Mesothelial cell of epicardium (in vitro differentiated cells): ENCODE measurements around the gene CLEC4G. TPM values are rescaled to one million over a fixed set of nuclear protein-coding genes. Genes with fewer than 3 reads are reported as not detected.
A peak's percentile ranks its signal among the peaks of the same experiment; 100 is the strongest.

ENCODE experiments used
- DNase-seq, 2 experiments: peaks; one replicate each; pipeline ENCODE4 v3.0.0; 2021; ENCODE audit warnings: low spot score in 2 of 2; ENCODE audit not compliant: unreplicated experiment in 2 of 2
- H3K27ac Mint-ChIP-seq: 2 replicates; pipeline ENCODE4 v1.8.0; 2021; ENCODE audit warnings: mixed read lengths
- H3K27me3 Mint-ChIP-seq: 2 replicates; pipeline ENCODE4 v1.8.0; 2021; ENCODE audit warnings: low read depth, mixed read lengths
- H3K36me3 Mint-ChIP-seq: 2 replicates; pipeline ENCODE4 v1.8.0; 2021; ENCODE audit warnings: mixed read lengths
- H3K4me1 Mint-ChIP-seq: 2 replicates; pipeline ENCODE4 v1.8.0; 2021; ENCODE audit warnings: mixed read lengths
- H3K4me3 Mint-ChIP-seq: 2 replicates; pipeline ENCODE4 v1.8.0; 2021; ENCODE audit warnings: mild to moderate bottlenecking, moderate library complexity, mixed read lengths
- H3K9me3 Mint-ChIP-seq: 2 replicates; pipeline ENCODE4 v1.8.0; 2021; ENCODE audit warnings: mixed read lengths
- total RNA-seq: library from RNA; stranded (reverse); gene quantifications from 3 replicates; pipeline ENCODE4 v1.2.1, GENCODE V29; 2021
- TF ChIP-seq, protein P1 (sequence below): fragments of 200-600 bp; sonication (generic); IDR thresholded peaks from one replicate; pipeline ENCODE4 v1.5.0; 2021; ENCODE audit warnings: antibody characterized with exemption; ENCODE audit not compliant: unreplicated experiment

CLEC4G gene
- not detected in 3 replicates for total RNA-seq

DNA sequence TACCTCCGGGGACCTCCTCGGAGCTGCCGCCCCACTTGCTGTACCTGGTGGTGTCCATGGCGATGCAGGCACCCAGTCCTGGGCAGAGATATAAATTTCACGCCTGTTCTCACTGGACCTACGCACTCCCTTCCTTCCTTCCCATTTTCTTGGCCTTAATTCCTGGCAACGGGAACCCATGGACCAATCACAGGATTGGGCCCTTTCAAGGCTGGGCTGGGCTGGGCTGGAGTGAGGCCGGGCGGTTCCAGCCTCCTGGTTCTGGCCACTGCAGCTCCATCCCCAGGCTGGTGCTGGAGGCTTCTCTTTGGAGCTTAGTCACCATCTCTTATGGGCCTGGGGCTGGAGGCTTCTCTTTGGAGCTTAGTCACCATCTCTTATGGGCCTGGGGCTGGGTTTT lies at the start of gene CLEC4G:
CLEC4G (minus strand) TSS at position 66 of the 400 bp plus-strand sequence; CDS start at position 58, 8 bp downstream.
- H3K4me3 Mint-ChIP-seq, result no peak within 1 kb of the TSS
- DNase-seq, result no peak
- H3K27ac Mint-ChIP-seq, result no peak within 1 kb of the TSS
- no peaks in the 10 kb centered on the region for H3K36me3 Mint-ChIP-seq
- no peaks in the 10 kb centered on the region for H3K9me3 Mint-ChIP-seq
- H3K4me1 Mint-ChIP-seq, result no peaks in the 10 kb centered on the region
- TF ChIP-seq, protein P1, sequence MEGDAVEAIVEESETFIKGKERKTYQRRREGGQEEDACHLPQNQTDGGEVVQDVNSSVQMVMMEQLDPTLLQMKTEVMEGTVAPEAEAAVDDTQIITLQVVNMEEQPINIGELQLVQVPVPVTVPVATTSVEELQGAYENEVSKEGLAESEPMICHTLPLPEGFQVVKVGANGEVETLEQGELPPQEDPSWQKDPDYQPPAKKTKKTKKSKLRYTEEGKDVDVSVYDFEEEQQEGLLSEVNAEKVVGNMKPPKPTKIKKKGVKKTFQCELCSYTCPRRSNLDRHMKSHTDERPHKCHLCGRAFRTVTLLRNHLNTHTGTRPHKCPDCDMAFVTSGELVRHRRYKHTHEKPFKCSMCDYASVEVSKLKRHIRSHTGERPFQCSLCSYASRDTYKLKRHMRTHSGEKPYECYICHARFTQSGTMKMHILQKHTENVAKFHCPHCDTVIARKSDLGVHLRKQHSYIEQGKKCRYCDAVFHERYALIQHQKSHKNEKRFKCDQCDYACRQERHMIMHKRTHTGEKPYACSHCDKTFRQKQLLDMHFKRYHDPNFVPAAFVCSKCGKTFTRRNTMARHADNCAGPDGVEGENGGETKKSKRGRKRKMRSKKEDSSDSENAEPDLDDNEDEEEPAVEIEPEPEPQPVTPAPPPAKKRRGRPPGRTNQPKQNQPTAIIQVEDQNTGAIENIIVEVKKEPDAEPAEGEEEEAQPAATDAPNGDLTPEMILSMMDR, result no peak
- peaks cover 87% of the 10 kb centered on the region for H3K27me3 Mint-ChIP-seq

DNA sequence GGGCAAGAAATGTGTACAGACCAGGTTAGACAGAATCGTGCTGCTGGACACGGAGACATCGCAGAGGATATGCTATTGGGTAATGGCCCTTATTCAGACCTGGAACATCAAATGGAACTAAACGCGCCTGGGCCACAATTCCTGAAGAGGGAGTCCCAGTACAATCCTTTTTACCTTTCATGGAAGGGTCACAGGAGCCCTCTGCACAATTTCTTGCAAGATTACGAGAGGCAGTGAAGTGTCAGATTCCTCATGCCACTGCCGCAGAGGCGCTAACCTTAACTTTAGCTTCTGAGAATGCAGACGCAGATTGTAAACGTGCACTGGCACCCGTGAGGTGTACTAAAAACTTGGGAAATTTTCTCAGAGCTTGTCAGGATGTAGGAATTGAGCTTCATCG lies 49.2 kb upstream of the CLEC4G start:
- Mint-ChIP-seq H3K9me3 (no peaks in the 10 kb centered on the region), H3K27me3 (no peaks in the 10 kb centered on the region), H3K36me3 (no peaks in the 10 kb centered on the region), H3K27ac (peak overlapping the region; percentile 22), H3K4me1 (peaks cover 16% of the 10 kb centered on the region), H3K4me3 (no peak overlapping the region)
- DNase-seq, result no peak
- TF ChIP-seq, protein P1, result no peak

- Mint-ChIP-seq H3K36me3 (no peaks in the 10 kb centered on the region), H3K27me3 (no peaks in the 10 kb centered on the region), H3K9me3 (no peaks in the 10 kb centered on the region), H3K4me1 (peaks cover 16% of the 10 kb centered on the region), H3K4me3 (no peak overlapping the region), H3K27ac (no peak overlapping the region)
- TF ChIP-seq, protein P1, result no peak
- no peak for DNase-seq
Measured at GRCh38 chr19:7779631-7780486, 47.9 kb upstream of the CLEC4G start.

DNA sequence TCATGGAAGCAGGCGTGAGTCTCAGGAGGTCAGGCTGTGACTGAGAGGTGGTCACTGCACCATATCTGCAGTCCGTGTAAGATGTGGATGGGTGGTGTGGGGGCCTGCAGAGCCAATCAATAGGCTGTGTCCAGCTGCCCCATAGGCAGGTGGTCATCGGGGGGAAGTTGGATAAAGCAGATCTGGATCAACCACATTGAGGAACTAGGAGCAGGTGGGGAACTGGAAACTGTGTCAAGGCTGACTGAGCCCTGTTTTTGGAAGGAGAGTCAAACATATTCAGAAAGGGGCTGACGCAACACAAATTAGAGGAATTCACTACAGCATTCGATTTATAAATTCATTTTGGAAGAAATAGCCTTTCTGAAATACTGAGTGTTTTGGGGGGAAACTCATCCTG lies 46.2 kb upstream of the CLEC4G start:
- no peaks in the 10 kb centered on the region for H3K36me3 Mint-ChIP-seq
- H3K27me3 Mint-ChIP-seq, result no peaks in the 10 kb centered on the region
- H3K27ac Mint-ChIP-seq, result no peak overlapping the region

GRCh38 chr19:7775761-7776160 lies 43.9 kb upstream of the CLEC4G start:
- H3K9me3 Mint-ChIP-seq, result no peaks in the 10 kb centered on the region
- TF ChIP-seq, protein P1, result no peak
- no peak for DNase-seq
- H3K27ac Mint-ChIP-seq, result no peak overlapping the region
- no peaks in the 10 kb centered on the region for H3K36me3 Mint-ChIP-seq
- no peak overlapping the region for H3K4me3 Mint-ChIP-seq
- H3K27me3 Mint-ChIP-seq, result no peaks in the 10 kb centered on the region
- H3K4me1 Mint-ChIP-seq, result peaks cover 17% of the 10 kb centered on the region

More for the DNA sequence above, 46.2 kb upstream of the CLEC4G start:
- Mint-ChIP-seq H3K4me3 (no peak overlapping the region), H3K4me1 (peaks cover 13% of the 10 kb centered on the region), H3K9me3 (no peaks in the 10 kb centered on the region)
- TF ChIP-seq, protein P1, result no peak
- DNase-seq, result no peak
